Measurements from ENCODE around the gene MFSD6.

DNA sequence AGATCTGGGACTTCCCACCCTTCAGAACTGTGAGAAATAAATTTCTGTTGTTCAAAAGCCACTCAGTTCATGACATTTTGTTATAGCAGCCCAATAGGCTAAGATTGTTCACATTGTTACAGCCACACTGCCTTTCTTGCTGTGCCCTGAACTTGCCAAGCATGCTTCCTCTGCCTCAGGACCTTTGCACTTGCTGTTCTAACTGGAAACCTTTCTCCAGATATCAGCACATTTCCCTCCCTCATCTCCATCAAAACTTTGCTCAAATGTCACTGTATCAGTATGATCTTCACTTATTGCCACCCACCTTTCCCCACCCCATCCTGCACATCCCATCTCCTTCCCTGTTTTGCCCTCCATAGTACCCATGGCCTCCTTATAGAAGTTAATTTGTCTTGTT lies 32.1 kb upstream of the MFSD6 start:
- TF ChIP-seq, protein P1, sequence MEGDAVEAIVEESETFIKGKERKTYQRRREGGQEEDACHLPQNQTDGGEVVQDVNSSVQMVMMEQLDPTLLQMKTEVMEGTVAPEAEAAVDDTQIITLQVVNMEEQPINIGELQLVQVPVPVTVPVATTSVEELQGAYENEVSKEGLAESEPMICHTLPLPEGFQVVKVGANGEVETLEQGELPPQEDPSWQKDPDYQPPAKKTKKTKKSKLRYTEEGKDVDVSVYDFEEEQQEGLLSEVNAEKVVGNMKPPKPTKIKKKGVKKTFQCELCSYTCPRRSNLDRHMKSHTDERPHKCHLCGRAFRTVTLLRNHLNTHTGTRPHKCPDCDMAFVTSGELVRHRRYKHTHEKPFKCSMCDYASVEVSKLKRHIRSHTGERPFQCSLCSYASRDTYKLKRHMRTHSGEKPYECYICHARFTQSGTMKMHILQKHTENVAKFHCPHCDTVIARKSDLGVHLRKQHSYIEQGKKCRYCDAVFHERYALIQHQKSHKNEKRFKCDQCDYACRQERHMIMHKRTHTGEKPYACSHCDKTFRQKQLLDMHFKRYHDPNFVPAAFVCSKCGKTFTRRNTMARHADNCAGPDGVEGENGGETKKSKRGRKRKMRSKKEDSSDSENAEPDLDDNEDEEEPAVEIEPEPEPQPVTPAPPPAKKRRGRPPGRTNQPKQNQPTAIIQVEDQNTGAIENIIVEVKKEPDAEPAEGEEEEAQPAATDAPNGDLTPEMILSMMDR (IDR thresholded peaks at IDR 0.05), result no peak
- TF ChIP-seq EZH2 (IDR thresholded peaks at IDR 0.05), result no peak
